ENCODE results near the gene UBE2D2. TPM values are rescaled to one million over a fixed set of nuclear protein-coding genes. Genes with fewer than 3 reads are reported as not detected.
"Not testable (repeated sequence)": the region's sequence is repeated elsewhere in the genome, so short reads cannot be mapped to it uniquely, and the experiment has no call there.

The UBE2D2 gene
- total and polyA plus RNA-seq, 5 donors = 111 to 138 (median 118) TPM

GRCh38 chr5:139588116-139588515 lies 27.0 kb downstream of the UBE2D2 start:
- H3K9me3 ChIP-seq (ENCODE audit: control insufficient read depth, low read length); ATAC-seq; H3K4me1 ChIP-seq (ENCODE audit: control insufficient read depth, insufficient read depth, low read length); H3K4me3 ChIP-seq (ENCODE audit: low read length); H3K27me3 ChIP-seq (ENCODE audit: control insufficient read depth, insufficient read depth); intact Hi-C loops (cut with DNase I); DNase-seq; H3K27ac ChIP-seq (ENCODE audit: low read length): not testable (repeated sequence)
- 91% methylated on average over 5 of the region's 5 CpGs for WGBS

GRCh38 chr5:139588962-139589361 lies 27.8 kb downstream of the UBE2D2 start:
- DNase-seq (no peak), ATAC-seq (no peak)
- Histone ChIP-seq H3K4me3 (ENCODE audit: low read length) (no peak overlapping the region), H3K27me3 (ENCODE audit: control insufficient read depth, insufficient read depth) (no peaks in the 10 kb centered on the region), H3K9me3 (ENCODE audit: control insufficient read depth, low read length) (no peaks in the 10 kb centered on the region), H3K27ac (ENCODE audit: low read length) (no peak overlapping the region), H3K4me1 (ENCODE audit: control insufficient read depth, insufficient read depth, low read length) (peaks cover 6% of the 10 kb centered on the region)
- intact Hi-C loops (cut with DNase I) = no loop called here
- 86% methylated on average over 6 of the region's 6 CpGs for WGBS

GRCh38 chr5:139592289-139592688 lies 31.1 kb downstream of the UBE2D2 start:
- H3K4me1 ChIP-seq (ENCODE audit: control insufficient read depth, insufficient read depth, low read length) = peaks cover 6% of the 10 kb centered on the region

GRCh38 chr5:139593076-139593475 lies 31.9 kb downstream of the UBE2D2 start:
- H3K4me1 ChIP-seq (ENCODE audit: control insufficient read depth, insufficient read depth, low read length); H3K27me3 ChIP-seq (ENCODE audit: control insufficient read depth, insufficient read depth); H3K4me3 ChIP-seq (ENCODE audit: low read length); H3K9me3 ChIP-seq (ENCODE audit: control insufficient read depth, low read length); ATAC-seq; DNase-seq; H3K27ac ChIP-seq (ENCODE audit: low read length); intact Hi-C loops (cut with DNase I): not testable (repeated sequence)
- 76% methylated on average over 8 of the region's 8 CpGs for WGBS

More at GRCh38 chr5:139592289-139592688, 31.1 kb downstream of the UBE2D2 start:
- H3K27ac ChIP-seq (ENCODE audit: low read length) = no peak overlapping the region
- no peaks in the 10 kb centered on the region for H3K9me3 ChIP-seq (ENCODE audit: control insufficient read depth, low read length)
- intact Hi-C loops (cut with DNase I) = no loop called here
- WGBS = 97% methylated on average over 3 of the region's 3 CpGs
- H3K27me3 ChIP-seq (ENCODE audit: control insufficient read depth, insufficient read depth) = no peaks in the 10 kb centered on the region
- no peak for DNase-seq
- no peak overlapping the region for H3K4me3 ChIP-seq (ENCODE audit: low read length)
- ATAC-seq = no peak

GRCh38 chr5:139593716-139594319 lies 32.7 kb downstream of the UBE2D2 start:
- no peak overlapping the region for H3K4me3 ChIP-seq (ENCODE audit: low read length)
- no peak for ATAC-seq
- intact Hi-C loops (cut with DNase I) = no loop called here
- no peaks in the 10 kb centered on the region for H3K9me3 ChIP-seq (ENCODE audit: control insufficient read depth, low read length)
- WGBS = 31% methylated on average over 3 of the region's 3 CpGs
- DNase-seq = no peak
- H3K27me3 ChIP-seq (ENCODE audit: control insufficient read depth, insufficient read depth) = no peaks in the 10 kb centered on the region
- peaks cover 3% of the 10 kb centered on the region for H3K4me1 ChIP-seq (ENCODE audit: control insufficient read depth, insufficient read depth, low read length)
- no peak overlapping the region for H3K27ac ChIP-seq (ENCODE audit: low read length)

- ATAC-seq (no peak), DNase-seq (no peak)
- Histone ChIP-seq H3K27ac (ENCODE audit: low read length) (no peak overlapping the region), H3K9me3 (ENCODE audit: control insufficient read depth, low read length) (no peaks in the 10 kb centered on the region), H3K4me1 (ENCODE audit: control insufficient read depth, insufficient read depth, low read length) (peaks cover 3% of the 10 kb centered on the region), H3K4me3 (ENCODE audit: low read length) (no peak overlapping the region), H3K27me3 (ENCODE audit: control insufficient read depth, insufficient read depth) (no peaks in the 10 kb centered on the region)
- intact Hi-C loops (cut with DNase I) = no loop called here
Measured at GRCh38 chr5:139597134-139597533, 36.0 kb downstream of the UBE2D2 start.

GRCh38 chr5:139598601-139598965 lies 37.4 kb downstream of the UBE2D2 start:
- intact Hi-C loops (cut with DNase I); DNase-seq; H3K27ac ChIP-seq (ENCODE audit: low read length); H3K4me3 ChIP-seq (ENCODE audit: low read length); H3K27me3 ChIP-seq (ENCODE audit: control insufficient read depth, insufficient read depth); H3K4me1 ChIP-seq (ENCODE audit: control insufficient read depth, insufficient read depth, low read length); ATAC-seq; H3K9me3 ChIP-seq (ENCODE audit: control insufficient read depth, low read length): not testable (repeated sequence)
- WGBS = 98% methylated on average over 5 of the region's 5 CpGs

- H3K27me3 ChIP-seq (ENCODE audit: control insufficient read depth, insufficient read depth) = no peaks in the 10 kb centered on the region
- H3K27ac ChIP-seq (ENCODE audit: low read length) = no peak overlapping the region
- WGBS = 92% methylated on average over 7 of the region's 7 CpGs
- ATAC-seq = no peak
- H3K9me3 ChIP-seq (ENCODE audit: control insufficient read depth, low read length) = no peaks in the 10 kb centered on the region
- no peak for DNase-seq
- H3K4me3 ChIP-seq (ENCODE audit: low read length) = no peak overlapping the region
- no peaks in the 10 kb centered on the region for H3K4me1 ChIP-seq (ENCODE audit: control insufficient read depth, insufficient read depth, low read length)
- intact Hi-C loops (cut with DNase I) = no loop called here
Measured at GRCh38 chr5:139600336-139600949, 39.3 kb downstream of the UBE2D2 start.

GRCh38 chr5:139601429-139601828 lies 40.3 kb downstream of the UBE2D2 start:
- no peak for DNase-seq
- H3K4me3 ChIP-seq (ENCODE audit: low read length) = no peak overlapping the region
- intact Hi-C loops (cut with DNase I) = no loop called here
- no peaks in the 10 kb centered on the region for H3K9me3 ChIP-seq (ENCODE audit: control insufficient read depth, low read length)
- 76% methylated on average over 12 of the region's 12 CpGs for WGBS
- H3K27ac ChIP-seq (ENCODE audit: low read length) = no peak overlapping the region
- ATAC-seq = no peak
- no peaks in the 10 kb centered on the region for H3K27me3 ChIP-seq (ENCODE audit: control insufficient read depth, insufficient read depth)
- H3K4me1 ChIP-seq (ENCODE audit: control insufficient read depth, insufficient read depth, low read length) = peaks cover 2% of the 10 kb centered on the region

GRCh38 chr5:139601948-139602347 lies 40.8 kb downstream of the UBE2D2 start:
- H3K4me3 ChIP-seq (ENCODE audit: low read length); H3K9me3 ChIP-seq (ENCODE audit: control insufficient read depth, low read length); intact Hi-C loops (cut with DNase I); H3K27me3 ChIP-seq (ENCODE audit: control insufficient read depth, insufficient read depth); H3K4me1 ChIP-seq (ENCODE audit: control insufficient read depth, insufficient read depth, low read length); DNase-seq; H3K27ac ChIP-seq (ENCODE audit: low read length); ATAC-seq: not testable (repeated sequence)
- 92% methylated on average over 9 of the region's 9 CpGs for WGBS

GRCh38 chr5:139605887-139606286 lies 44.7 kb downstream of the UBE2D2 start:
- Histone ChIP-seq H3K4me3 (ENCODE audit: low read length) (no peak overlapping the region), H3K4me1 (ENCODE audit: control insufficient read depth, insufficient read depth, low read length) (peaks cover 2% of the 10 kb centered on the region), H3K27me3 (ENCODE audit: control insufficient read depth, insufficient read depth) (no peaks in the 10 kb centered on the region), H3K27ac (ENCODE audit: low read length) (no peak overlapping the region), H3K9me3 (ENCODE audit: control insufficient read depth, low read length) (no peaks in the 10 kb centered on the region)
- intact Hi-C loops (cut with DNase I) = no loop called here
- ATAC-seq (no peak), DNase-seq (no peak)
- WGBS = 97% methylated on average over 8 of the region's 8 CpGs

All from right cardiac atrium (tissue), 5 donors.